Hepatocyte (in vitro differentiated cells): ENCODE measurements around the gene NUMB.

ENCODE experiments used
- EZH2 ChIP-seq: fragments of 200-600 bp; sonication (generic); IDR thresholded peaks from 2 replicates; pipeline ENCODE4 v1.6.1; 2016; ENCODE audit warnings: antibody characterized with exemption, mild to moderate bottlenecking, borderline replicate concordance
- TF ChIP-seq, protein P1 (sequence below): fragments of 200-600 bp; sonication (generic); IDR thresholded peaks from 2 replicates; pipeline ENCODE4 v1.5.1; 2016; ENCODE audit warnings: antibody characterized with exemption, mild to moderate bottlenecking; ENCODE audit not compliant: poor library complexity

- TF ChIP-seq, protein P1, sequence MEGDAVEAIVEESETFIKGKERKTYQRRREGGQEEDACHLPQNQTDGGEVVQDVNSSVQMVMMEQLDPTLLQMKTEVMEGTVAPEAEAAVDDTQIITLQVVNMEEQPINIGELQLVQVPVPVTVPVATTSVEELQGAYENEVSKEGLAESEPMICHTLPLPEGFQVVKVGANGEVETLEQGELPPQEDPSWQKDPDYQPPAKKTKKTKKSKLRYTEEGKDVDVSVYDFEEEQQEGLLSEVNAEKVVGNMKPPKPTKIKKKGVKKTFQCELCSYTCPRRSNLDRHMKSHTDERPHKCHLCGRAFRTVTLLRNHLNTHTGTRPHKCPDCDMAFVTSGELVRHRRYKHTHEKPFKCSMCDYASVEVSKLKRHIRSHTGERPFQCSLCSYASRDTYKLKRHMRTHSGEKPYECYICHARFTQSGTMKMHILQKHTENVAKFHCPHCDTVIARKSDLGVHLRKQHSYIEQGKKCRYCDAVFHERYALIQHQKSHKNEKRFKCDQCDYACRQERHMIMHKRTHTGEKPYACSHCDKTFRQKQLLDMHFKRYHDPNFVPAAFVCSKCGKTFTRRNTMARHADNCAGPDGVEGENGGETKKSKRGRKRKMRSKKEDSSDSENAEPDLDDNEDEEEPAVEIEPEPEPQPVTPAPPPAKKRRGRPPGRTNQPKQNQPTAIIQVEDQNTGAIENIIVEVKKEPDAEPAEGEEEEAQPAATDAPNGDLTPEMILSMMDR: no peak
- no peak for TF ChIP-seq EZH2
These were observed 224.3 kb downstream of the NUMB start for GRCh38 chr14:73234029-73234428.
